Loucy (cell line): ENCODE results near the gene PEMT.

Experiments used
- H2AFZ ChIP-seq: fragments of 200-600 bp; sonication (generic); 2 replicates; pipeline ENCODE4 v1.6.0; 2016; ENCODE audit warnings: antibody characterized with exemption, mild to moderate bottlenecking, low read length, moderate library complexity
- H3F3A ChIP-seq: fragments of 200-600 bp; 2 replicates; pipeline ENCODE4 v1.6.0; 2016; ENCODE audit warnings: antibody characterized with exemption, low read depth, mild to moderate bottlenecking
- H3K27me3 ChIP-seq: fragments of 200-600 bp; sonication (generic); 2 replicates; pipeline ENCODE4 v1.6.1; 2014; ENCODE audit warnings: low read length, mild to moderate bottlenecking; ENCODE audit not compliant: insufficient read depth, poor library complexity, severe bottlenecking
- H3K36me3 ChIP-seq: fragments of 200-600 bp; sonication (generic); 2 replicates; pipeline ENCODE4 v1.6.1; 2016; ENCODE audit warnings: low read length; ENCODE audit not compliant: insufficient read depth
- H3K4me1 ChIP-seq: fragments of 200-600 bp; sonication (generic); 2 replicates; pipeline ENCODE4 v1.5.1; 2014; ENCODE audit warnings: low read length, mild to moderate bottlenecking; ENCODE audit not compliant: insufficient read depth, poor library complexity, severe bottlenecking
- H3K4me2 ChIP-seq: fragments of 200-600 bp; sonication (generic); 2 replicates; pipeline ENCODE4 v1.6.0; 2014; ENCODE audit warnings: antibody characterized with exemption, low read length, low read depth, mild to moderate bottlenecking; ENCODE audit not compliant: poor library complexity, severe bottlenecking
- H3K4me3 ChIP-seq: fragments of 200-600 bp; sonication (generic); 2 replicates; pipeline ENCODE4 v1.5.1; 2014; ENCODE audit warnings: low read length, mild to moderate bottlenecking, mixed read lengths; ENCODE audit not compliant: poor library complexity, severe bottlenecking
- H3K79me2 ChIP-seq: fragments of 200-600 bp; sonication (generic); 2 replicates; pipeline ENCODE4 v1.6.1; 2014; ENCODE audit warnings: low read length; ENCODE audit not compliant: insufficient read depth
- H3K9ac ChIP-seq: fragments of 200-600 bp; sonication (generic); 2 replicates; pipeline ENCODE4 v1.6.0; 2014; ENCODE audit warnings: mild to moderate bottlenecking, low read depth, low read length, moderate library complexity; ENCODE audit not compliant: poor library complexity, severe bottlenecking
- H3K9me2 ChIP-seq: fragments of 200-600 bp; sonication (generic); replicated peaks from 2 replicates; pipeline ENCODE4 v1.6.1; 2016; ENCODE audit warnings: low read depth, low read length, mixed read lengths
- H3K9me3 ChIP-seq: fragments of 200-600 bp; sonication (generic); 2 replicates; pipeline ENCODE4 v1.6.1; 2014; ENCODE audit warnings: mild to moderate bottlenecking, antibody characterized with exemption, low read length, low read depth; ENCODE audit not compliant: insufficient read depth
- H4K20me1 ChIP-seq: fragments of 200-600 bp; sonication (generic); 2 replicates; pipeline ENCODE4 v1.6.0; 2014; ENCODE audit warnings: antibody characterized with exemption, low read length, mild to moderate bottlenecking; ENCODE audit not compliant: insufficient read depth, poor library complexity, severe bottlenecking
- CTCF ChIP-seq: fragments of 200-600 bp; sonication (generic); conservative IDR thresholded peaks from 2 replicates; pipeline ENCODE4 v1.5.1; 2014; ENCODE audit warnings: mild to moderate bottlenecking, antibody characterized with exemption, low read length
- EZH2phosphoT487 ChIP-seq: fragments of 200-600 bp; IDR thresholded peaks from 2 replicates; pipeline ENCODE4 v1.6.1; 2018; ENCODE audit warnings: antibody characterized with exemption, mild to moderate bottlenecking, moderate library complexity, borderline replicate concordance

PEMT gene

GRCh38 chr17:17560167-17560566 is 31.3 kb downstream of the PEMT start:
- H4K20me1 ChIP-seq, result no peaks in the 10 kb centered on the region
- H3K9me2 ChIP-seq, result no peaks in the 10 kb centered on the region
- no peak overlapping the region for H3K4me2 ChIP-seq
- no peak overlapping the region for H2AFZ ChIP-seq
- H3F3A ChIP-seq, result no peaks in the 10 kb centered on the region
- H3K36me3 ChIP-seq, result no peaks in the 10 kb centered on the region
- no peaks in the 10 kb centered on the region for H3K4me1 ChIP-seq
- no peak overlapping the region for H3K9ac ChIP-seq
- no peaks in the 10 kb centered on the region for H3K9me3 ChIP-seq
- no peaks in the 10 kb centered on the region for H3K79me2 ChIP-seq
- no peaks in the 10 kb centered on the region for H3K27me3 ChIP-seq
- H3K4me3 ChIP-seq, result no peak overlapping the region
- TF ChIP-seq CTCF (no peak), EZH2phosphoT487 (no peak)

- no peaks in the 10 kb centered on the region for H3K9me3 ChIP-seq
- no peak overlapping the region for H2AFZ ChIP-seq
- no peak overlapping the region for H3K4me3 ChIP-seq
- H3K9ac ChIP-seq, result no peak overlapping the region
- H3K4me2 ChIP-seq, result no peak overlapping the region
- no peaks in the 10 kb centered on the region for H3F3A ChIP-seq
- no peaks in the 10 kb centered on the region for H4K20me1 ChIP-seq
- no peaks in the 10 kb centered on the region for H3K27me3 ChIP-seq
- TF ChIP-seq EZH2phosphoT487 (no peak), CTCF (no peak)
- H3K79me2 ChIP-seq, result no peaks in the 10 kb centered on the region
- H3K9me2 ChIP-seq, result no peaks in the 10 kb centered on the region
- no peaks in the 10 kb centered on the region for H3K36me3 ChIP-seq
- no peaks in the 10 kb centered on the region for H3K4me1 ChIP-seq
Measured at GRCh38 chr17:17559164-17559563, 32.3 kb downstream of the PEMT start.

- Histone ChIP-seq H3K4me3 (no peak overlapping the region), H3K27me3 (no peaks in the 10 kb centered on the region), H3K9ac (no peak overlapping the region), H2AFZ (no peak overlapping the region), H3F3A (no peaks in the 10 kb centered on the region), H3K36me3 (no peaks in the 10 kb centered on the region), H4K20me1 (no peaks in the 10 kb centered on the region), H3K4me1 (no peaks in the 10 kb centered on the region), H3K9me3 (no peaks in the 10 kb centered on the region), H3K79me2 (no peaks in the 10 kb centered on the region), H3K9me2 (no peaks in the 10 kb centered on the region), H3K4me2 (no peak overlapping the region)
- no peak for TF ChIP-seq EZH2phosphoT487
- no peak for TF ChIP-seq CTCF
Measured at GRCh38 chr17:17558431-17558830, 33.1 kb downstream of the PEMT start.
